ENCODE measurements around the gene OTULIN. TPM values are rescaled to one million over a fixed set of nuclear protein-coding genes. Genes with fewer than 3 reads are reported as not detected.

The OTULIN gene
- total and polyA plus RNA-seq, 2 of the 8 experiments (the other 6 are each of a cell fraction or from before 2014, with no cell fraction given) = 5.2 to 34.8 TPM

DNA sequence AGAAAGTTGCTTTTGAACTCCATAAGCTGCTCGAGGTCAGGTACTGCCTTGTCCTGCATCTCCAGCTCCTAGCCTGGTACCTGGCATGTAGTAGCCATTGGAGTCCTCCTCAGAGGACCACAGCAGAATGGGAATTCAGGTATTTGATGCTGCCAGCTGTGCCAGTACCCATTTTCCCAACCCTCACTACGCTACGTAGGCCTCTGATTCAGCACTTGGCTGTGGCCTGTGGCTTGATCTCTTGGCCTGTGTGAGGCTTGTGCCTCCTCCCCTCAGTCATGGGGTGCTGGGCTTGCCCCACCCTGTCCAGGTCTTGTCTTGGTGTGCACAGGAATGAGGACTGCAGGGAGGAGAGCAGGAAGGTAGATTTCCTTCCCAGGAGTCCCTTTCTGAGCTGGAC, 11.8 kb downstream of the OTULIN start (continued):
- no peak for TF ChIP-seq SIN3A (conservative IDR thresholded peaks at IDR 0.05 in 1 of 2, IDR thresholded peaks at IDR 0.05 in 1 of 2; ENCODE audit: low read depth in 1 of 2, low read length in 2 of 2)
- TF ChIP-seq USF2 (IDR thresholded peaks at IDR 0.05; ENCODE audit: low read length) = no peak
- no peak for TF ChIP-seq CBX5 (IDR thresholded peaks at IDR 0.05; ENCODE audit: low read depth, low read length)
- TF ChIP-seq, protein P1, sequence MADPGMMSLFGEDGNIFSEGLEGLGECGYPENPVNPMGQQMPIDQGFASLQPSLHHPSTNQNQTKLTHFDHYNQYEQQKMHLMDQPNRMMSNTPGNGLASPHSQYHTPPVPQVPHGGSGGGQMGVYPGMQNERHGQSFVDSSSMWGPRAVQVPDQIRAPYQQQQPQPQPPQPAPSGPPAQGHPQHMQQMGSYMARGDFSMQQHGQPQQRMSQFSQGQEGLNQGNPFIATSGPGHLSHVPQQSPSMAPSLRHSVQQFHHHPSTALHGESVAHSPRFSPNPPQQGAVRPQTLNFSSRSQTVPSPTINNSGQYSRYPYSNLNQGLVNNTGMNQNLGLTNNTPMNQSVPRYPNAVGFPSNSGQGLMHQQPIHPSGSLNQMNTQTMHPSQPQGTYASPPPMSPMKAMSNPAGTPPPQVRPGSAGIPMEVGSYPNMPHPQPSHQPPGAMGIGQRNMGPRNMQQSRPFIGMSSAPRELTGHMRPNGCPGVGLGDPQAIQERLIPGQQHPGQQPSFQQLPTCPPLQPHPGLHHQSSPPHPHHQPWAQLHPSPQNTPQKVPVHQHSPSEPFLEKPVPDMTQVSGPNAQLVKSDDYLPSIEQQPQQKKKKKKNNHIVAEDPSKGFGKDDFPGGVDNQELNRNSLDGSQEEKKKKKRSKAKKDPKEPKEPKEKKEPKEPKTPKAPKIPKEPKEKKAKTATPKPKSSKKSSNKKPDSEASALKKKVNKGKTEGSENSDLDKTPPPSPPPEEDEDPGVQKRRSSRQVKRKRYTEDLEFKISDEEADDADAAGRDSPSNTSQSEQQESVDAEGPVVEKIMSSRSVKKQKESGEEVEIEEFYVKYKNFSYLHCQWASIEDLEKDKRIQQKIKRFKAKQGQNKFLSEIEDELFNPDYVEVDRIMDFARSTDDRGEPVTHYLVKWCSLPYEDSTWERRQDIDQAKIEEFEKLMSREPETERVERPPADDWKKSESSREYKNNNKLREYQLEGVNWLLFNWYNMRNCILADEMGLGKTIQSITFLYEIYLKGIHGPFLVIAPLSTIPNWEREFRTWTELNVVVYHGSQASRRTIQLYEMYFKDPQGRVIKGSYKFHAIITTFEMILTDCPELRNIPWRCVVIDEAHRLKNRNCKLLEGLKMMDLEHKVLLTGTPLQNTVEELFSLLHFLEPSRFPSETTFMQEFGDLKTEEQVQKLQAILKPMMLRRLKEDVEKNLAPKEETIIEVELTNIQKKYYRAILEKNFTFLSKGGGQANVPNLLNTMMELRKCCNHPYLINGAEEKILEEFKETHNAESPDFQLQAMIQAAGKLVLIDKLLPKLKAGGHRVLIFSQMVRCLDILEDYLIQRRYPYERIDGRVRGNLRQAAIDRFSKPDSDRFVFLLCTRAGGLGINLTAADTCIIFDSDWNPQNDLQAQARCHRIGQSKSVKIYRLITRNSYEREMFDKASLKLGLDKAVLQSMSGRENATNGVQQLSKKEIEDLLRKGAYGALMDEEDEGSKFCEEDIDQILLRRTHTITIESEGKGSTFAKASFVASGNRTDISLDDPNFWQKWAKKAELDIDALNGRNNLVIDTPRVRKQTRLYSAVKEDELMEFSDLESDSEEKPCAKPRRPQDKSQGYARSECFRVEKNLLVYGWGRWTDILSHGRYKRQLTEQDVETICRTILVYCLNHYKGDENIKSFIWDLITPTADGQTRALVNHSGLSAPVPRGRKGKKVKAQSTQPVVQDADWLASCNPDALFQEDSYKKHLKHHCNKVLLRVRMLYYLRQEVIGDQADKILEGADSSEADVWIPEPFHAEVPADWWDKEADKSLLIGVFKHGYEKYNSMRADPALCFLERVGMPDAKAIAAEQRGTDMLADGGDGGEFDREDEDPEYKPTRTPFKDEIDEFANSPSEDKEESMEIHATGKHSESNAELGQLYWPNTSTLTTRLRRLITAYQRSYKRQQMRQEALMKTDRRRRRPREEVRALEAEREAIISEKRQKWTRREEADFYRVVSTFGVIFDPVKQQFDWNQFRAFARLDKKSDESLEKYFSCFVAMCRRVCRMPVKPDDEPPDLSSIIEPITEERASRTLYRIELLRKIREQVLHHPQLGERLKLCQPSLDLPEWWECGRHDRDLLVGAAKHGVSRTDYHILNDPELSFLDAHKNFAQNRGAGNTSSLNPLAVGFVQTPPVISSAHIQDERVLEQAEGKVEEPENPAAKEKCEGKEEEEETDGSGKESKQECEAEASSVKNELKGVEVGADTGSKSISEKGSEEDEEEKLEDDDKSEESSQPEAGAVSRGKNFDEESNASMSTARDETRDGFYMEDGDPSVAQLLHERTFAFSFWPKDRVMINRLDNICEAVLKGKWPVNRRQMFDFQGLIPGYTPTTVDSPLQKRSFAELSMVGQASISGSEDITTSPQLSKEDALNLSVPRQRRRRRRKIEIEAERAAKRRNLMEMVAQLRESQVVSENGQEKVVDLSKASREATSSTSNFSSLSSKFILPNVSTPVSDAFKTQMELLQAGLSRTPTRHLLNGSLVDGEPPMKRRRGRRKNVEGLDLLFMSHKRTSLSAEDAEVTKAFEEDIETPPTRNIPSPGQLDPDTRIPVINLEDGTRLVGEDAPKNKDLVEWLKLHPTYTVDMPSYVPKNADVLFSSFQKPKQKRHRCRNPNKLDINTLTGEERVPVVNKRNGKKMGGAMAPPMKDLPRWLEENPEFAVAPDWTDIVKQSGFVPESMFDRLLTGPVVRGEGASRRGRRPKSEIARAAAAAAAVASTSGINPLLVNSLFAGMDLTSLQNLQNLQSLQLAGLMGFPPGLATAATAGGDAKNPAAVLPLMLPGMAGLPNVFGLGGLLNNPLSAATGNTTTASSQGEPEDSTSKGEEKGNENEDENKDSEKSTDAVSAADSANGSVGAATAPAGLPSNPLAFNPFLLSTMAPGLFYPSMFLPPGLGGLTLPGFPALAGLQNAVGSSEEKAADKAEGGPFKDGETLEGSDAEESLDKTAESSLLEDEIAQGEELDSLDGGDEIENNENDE (IDR thresholded peaks at IDR 0.05; ENCODE audit: insufficient replicate concordance, low read length) = no peak
- TF ChIP-seq KDM1A (IDR thresholded peaks at IDR 0.05; ENCODE audit: borderline replicate concordance, low read length) = no peak
- no peak for TF ChIP-seq ASH2L (IDR thresholded peaks at IDR 0.05; ENCODE audit: low read length)
- TF ChIP-seq BCL11A (IDR thresholded peaks at IDR 0.05; ENCODE audit: low read depth in 2 of 2, low read length in 2 of 2) = no peak
